ENCODE results near the gene TUBG2. TPM values are rescaled to one million over a fixed set of nuclear protein-coding genes. Genes with fewer than 3 reads are reported as not detected.

The TUBG2 gene
- total RNA-seq, 1 experiment from 2014 or later: 9.0 TPM

DNA sequence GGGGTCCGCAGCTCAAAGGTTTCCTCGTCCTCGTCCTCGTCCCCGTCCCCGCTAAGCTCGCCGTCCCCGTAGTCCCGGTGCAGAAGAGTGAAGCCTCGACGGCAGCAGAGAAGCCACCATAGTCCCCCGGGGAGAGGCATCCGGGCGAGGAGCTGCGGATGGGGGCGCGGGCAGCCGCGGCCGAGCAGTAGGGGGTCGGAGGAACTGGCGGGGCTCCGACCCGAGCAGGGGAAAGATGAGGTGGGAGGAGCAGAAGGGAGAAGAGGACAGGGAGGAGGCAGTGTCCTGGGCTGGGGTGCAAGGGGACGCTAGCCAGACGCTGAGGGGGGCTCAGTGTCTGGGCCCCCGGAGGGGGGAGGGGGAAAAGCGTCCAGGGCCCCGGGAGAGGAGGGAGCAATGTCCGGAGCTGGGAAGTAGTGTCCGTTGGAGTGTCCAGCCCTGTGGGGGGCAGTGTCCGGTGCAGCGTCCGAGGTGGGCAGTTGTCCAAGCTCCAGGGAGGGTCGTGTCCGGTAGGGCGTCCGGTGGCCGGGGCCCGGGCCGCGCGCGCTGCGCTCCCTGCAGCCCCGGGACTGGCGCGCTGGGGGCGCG lies 17.4 kb downstream of the TUBG2 start, which contains the start of gene PLEKHH3:
Gene PLEKHH3, minus strand, starts transcription at position 571 of the 588 bp plus-strand sequence. Its CDS starts 431 bp downstream, at position 140.
- peak; percentile 41 for DNase-seq (ENCODE audit: low read depth)

DNA sequence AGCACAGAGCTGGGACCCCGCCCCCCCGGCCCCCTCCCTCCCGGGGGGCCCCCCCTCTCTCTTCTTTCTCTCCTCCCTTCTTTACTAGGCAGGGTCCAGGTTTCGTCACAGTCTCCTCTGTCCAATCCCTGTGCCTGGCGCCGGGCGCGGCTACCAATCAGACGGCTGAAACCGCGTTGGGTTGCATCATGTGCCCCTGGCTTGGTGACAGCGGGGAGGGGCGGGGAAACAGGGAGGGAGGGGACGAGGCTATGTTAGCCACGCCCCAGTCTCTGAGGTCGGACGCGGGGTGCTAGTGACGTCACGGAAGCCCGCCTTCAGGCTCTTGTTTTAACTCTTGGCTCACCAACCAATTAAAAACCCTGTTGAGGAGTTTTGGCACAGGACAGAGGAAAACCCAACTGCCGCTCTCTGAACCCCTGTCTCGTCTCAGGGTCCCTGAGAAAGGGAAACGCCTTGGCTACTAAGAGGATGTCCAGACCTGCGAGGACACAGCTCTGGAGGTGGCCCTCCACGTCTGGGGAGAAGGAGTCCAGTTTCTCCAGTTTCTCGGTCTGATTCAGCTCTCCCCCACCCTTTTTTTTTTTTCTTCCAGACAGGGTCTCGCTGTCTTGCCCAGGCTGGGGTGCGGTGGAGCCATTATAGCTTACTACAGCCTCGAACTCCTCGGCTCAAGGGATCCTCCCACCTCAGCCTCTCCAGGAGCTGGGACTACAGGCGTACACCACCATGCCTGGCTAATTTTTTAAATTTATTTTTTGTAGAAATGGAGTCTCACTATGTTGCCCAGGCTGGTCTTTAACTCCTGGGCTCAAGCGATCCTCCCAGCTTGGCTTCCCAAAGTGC lies 18.2 kb downstream of the TUBG2 start:
- peak; percentile 98 for DNase-seq (ENCODE audit: low read depth)

DNA sequence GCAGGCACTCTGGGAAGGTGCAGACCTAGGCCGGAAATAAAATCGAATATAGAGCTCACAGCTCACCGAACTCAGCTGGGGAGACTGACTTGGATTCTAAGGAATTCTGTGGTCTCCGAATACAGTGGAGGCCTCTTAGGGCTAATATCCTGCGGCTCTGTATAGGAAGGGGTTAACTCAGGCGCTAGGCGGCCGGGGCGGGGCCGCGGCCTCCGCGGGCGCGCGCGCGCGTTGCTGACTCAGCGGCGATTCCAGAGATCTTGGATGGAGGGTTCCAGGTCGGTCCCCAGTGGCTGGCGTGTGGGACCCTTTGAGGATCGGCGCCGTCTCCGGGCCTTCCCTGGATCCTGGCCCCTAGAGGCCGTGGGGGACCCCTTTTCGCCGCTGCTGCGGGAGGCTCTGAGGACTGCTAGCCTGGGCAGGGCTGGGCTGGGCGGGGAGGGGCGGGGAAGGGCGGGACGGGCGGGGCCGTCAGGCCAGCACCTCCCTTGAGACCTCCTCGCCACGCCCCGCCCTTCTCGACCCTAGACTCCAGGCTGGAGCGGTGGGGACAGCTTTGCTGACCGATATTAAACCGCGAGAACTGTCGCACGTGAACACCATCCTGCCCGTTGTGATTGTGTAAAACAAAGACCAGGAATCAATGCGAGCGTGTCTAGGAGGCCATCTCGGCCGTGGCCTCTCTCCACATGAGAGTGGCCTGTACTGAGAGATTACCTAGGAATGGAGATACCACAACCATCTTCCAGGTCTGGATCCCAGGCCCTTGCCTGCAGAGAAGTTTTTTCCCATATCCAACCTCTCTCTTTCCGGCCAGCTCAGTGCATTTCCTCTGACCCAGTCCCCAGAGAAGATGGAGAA lies 19.1 kb downstream of the TUBG2 start:
- DNase-seq (ENCODE audit: low read depth): peak; percentile 84

DNA sequence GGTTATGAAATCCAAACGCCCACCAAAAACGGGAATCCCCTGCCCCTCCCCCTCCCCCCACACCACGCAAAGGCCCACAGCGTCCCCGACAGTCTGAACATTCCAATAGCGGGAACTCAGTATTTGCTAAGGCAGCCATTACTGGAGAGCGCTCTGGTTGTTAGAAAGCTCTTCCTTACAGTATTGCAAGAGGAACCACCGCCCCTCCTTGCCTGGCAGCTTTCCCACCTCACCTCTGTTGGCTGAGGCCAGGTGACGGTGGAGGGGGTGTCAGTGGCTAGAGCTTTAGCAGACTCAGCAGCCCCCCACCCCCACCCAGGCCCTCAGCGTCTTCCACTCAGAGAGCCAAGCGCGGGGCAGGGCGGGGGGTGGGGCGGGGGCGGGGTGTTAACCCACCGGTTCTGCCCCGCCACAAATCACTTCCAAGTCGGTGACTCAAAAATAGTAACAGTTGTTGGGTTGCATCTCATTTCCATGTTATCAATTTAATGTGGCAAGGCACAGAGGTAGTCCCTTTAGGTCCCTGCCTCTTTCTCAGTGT lies 19.9 kb downstream of the TUBG2 start:
- DNase-seq (ENCODE audit: low read depth): peak; percentile 49

DNA sequence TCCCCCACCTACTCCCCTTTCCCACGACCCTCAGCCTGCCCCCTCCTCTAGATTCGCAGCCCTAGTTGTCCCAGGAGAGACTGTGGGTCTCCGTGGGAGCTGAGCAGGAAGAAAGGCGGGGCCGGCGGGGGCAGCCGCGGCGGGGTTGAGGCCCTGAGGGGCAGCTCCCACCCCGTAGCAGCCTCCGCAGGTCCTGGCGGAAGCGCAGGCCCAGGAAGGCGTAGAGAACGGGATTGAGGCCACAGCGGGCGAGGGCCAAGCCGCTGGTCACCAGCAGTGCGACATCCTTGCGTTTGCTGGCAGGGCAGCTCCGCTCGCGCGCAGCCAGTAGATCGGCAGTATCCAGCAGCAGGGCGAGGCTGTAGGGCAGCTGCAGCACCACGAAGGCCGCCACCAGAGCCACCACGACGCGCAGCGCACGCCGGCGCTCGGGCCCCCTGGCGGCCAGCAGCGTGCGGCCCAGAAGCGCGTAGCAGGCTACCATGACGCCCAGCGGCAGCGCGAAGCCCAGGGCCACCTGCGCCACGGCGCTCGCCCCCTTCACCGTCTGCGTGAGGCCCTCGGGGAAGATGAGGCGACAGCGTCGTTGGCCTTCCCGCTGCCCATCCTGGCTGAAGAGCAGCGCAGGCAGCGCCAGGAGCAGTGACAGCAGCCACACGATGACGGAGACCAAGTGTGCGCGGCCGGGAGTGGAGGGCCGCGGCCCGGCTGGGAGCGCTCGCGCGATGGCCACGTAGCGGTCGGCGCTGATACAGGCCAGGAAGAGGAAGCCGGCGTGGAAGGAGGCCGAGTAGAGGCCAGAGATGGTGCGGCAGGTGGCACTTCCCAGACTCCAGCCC lies 20.6 kb downstream of the TUBG2 start:
- peak; percentile 78 for DNase-seq (ENCODE audit: low read depth)

DNA sequence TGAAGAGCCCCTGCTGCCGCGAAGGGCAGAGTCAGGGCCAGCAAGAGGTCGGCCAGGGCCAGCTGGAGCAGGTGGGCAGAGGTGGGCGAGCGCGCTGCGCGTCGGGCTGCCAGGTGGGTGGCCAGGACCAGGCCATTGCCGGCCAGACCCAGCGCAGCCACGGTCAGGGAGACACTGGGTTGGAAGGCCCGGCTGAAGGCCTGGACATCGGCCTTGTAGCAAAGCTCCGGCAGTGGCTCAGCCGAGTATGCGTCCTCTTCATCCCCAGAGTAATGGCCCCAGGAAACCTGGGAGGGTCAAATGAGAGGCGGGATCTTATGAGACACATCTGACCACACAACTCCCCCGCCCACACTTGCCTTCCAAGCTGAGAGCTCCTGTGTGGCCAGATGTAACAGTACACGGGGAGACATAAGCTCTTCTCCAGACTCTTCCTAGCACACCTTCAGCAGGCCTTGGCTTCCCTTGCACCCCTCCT lies 21.3 kb downstream of the TUBG2 start:
- no peak for DNase-seq (ENCODE audit: low read depth)

DNA sequence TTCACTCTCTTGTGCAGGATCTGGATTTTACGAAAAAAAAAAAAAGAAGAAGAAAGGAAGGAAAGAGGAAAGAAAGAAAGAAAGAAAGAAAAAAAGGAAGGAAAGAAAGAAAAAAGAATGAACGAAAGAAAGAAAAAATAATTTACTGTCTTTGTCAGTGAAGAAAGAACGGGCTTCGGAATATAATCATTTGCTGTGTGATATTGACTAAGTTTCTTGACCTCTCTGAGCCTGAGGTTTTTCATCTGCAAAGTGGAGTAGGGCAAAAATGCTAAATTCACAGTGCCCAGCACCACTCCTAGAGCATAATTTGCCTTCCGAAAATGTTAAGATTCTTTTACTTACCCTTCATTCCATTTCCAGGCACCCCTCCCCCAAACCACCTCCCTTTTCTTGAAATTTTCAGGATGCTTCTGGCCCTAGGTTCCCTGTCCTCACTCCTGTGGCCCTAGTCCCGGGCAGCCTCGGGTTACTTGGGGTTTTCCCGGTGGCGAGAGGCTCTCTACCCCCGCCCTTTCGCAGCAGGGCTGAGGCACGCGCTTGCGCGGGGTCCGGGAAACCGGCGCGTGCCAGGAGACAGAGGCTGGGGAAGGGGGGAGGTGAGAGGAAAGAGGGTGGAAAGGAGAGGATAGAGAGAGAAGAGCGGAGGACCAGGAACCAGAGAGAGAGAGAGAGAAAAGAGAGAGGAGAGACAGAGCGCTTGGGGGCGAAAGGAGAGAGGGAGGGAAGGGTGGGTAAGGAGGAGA lies 23.1 kb downstream of the TUBG2 start, which contains the start of gene CNTNAP1:
Gene CNTNAP1, plus strand, starts transcription at position 556 of the 746 bp plus-strand sequence. CDS start 299 bp downstream, outside the sequence.
- DNase-seq (ENCODE audit: low read depth): peak; percentile 80

DNA sequence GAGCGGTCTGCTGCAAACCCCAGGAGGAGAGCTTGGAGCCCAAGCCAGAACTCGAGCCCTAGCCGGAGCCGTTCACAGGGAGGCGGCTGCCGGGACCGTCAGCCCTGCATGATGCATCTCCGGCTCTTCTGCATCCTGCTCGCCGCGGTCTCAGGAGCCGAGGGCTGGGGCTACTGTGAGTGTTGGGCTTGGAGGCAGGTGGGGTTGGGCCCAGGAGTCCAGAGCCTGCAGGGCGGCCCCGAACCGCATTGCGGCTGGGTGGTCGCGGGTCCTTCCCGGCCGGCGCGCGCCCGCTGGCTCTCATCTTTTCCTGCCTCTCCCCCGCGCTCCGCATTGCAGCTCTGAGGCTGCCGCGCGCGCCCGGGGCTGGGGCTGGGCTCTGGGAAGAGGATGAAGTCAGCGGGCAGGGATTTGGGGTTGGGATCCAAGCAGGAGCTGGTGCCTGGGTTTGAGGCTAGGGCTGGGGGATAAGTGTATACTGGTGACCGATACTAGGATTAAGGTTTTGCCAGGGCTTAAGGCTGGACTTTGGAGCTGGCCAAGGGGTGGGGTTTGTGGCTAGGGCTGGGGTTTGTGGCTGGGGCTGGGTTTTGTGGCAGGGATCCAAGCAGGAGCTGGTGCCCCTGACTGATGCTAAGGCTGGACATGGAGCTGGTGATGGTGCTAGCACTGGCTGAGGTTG lies 23.8 kb downstream of the TUBG2 start:
- DNase-seq (ENCODE audit: low read depth): peak; percentile 72

DNA sequence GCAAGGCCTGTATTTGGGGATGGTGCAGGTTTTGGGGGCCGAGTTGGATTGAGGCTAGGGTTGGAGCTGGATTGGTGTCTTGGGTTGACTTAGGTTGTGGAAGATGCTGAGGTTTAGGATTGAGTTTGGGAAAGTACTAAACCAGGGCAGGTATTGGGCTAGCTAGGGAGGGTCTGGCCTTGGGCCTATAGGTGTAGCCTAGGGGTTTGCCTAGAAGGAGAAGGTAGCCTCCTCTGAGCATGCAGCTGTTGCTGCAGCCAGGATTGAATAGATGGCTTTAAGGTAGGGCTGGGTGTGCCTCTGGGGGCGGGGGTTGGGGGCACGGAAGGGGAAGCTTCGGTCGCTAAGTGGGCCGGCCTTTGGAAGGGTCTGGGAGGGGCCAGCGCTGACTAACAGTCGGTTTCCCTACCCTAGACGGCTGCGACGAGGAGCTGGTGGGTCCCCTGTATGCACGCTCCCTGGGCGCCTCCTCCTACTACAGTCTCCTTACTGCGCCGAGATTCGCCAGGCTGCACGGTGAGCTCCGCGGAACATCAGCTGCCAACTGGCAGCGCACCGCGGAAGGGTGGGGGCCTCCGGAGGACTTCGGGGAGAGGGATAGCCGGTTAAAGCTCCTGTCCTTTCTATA lies 24.4 kb downstream of the TUBG2 start:
- DNase-seq (ENCODE audit: low read depth): no peak

DNA sequence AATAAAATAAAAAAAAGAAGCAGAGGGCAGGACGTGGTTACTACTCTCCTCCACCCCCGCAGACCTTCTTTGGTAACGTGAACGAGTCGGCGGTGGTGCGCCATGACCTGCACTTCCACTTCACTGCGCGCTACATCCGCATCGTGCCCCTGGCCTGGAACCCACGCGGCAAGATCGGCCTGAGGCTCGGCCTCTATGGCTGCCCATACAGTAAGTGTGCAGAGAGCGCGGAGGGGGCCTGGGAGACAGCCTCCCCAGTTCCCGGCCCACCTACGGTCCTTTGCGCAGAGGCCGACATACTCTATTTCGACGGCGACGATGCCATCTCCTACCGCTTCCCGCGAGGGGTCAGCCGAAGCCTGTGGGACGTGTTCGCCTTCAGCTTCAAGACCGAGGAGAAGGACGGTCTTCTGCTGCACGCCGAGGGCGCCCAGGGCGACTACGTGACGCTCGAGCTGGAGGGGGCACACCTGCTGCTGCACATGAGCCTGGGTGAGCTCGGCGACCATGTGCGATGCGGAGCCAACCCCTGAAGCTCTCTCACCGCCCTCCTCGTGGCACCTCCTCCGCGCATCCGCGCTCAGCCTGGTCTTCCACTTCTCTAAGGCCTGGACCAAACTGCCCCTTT lies 26.0 kb downstream of the TUBG2 start:
- DNase-seq (ENCODE audit: low read depth): no peak

DNA sequence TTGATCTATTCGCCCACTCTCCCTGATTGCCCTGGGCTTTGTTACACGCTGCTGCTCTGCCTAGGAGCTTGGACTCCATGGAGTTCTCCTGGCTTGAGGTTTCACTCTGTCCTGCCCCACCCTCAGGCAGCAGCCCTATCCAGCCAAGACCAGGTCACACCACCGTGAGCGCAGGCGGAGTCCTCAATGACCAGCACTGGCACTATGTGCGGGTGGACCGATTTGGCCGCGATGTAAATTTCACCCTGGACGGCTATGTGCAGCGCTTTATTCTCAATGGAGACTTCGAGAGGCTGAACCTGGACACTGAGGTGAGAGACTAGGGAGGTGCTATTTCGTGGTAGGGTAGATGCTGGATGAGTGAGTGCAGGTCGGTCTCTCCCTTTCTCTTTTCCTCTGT lies 26.7 kb downstream of the TUBG2 start:
- DNase-seq (ENCODE audit: low read depth): no peak

DNA sequence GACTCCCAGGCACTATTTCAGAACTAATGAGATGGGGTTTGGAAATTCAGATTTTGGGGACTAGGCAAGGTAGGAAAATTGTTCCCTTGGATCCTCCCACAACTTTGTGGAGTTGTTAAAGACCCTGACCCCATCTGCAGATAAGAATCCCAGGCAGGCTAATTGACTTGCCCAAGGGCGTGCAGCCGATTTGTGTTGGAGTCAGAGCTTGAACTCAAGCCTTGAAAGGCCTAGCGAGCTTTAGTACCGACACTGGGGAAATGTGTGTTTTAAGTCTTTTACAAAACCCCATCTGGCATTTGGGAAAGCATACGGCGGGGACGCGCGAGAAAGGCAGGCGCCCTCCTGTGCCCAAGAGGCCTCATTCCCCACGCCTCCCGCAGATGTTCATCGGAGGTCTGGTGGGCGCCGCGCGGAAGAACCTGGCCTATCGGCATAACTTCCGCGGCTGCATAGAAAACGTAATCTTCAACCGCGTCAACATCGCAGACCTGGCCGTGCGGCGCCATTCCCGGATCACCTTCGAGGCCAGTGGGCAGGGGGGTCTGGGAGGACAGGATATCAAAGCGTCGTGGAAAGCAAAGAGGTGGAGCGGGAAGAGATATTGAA lies 27.5 kb downstream of the TUBG2 start:
- DNase-seq (ENCODE audit: low read depth): no peak

DNA sequence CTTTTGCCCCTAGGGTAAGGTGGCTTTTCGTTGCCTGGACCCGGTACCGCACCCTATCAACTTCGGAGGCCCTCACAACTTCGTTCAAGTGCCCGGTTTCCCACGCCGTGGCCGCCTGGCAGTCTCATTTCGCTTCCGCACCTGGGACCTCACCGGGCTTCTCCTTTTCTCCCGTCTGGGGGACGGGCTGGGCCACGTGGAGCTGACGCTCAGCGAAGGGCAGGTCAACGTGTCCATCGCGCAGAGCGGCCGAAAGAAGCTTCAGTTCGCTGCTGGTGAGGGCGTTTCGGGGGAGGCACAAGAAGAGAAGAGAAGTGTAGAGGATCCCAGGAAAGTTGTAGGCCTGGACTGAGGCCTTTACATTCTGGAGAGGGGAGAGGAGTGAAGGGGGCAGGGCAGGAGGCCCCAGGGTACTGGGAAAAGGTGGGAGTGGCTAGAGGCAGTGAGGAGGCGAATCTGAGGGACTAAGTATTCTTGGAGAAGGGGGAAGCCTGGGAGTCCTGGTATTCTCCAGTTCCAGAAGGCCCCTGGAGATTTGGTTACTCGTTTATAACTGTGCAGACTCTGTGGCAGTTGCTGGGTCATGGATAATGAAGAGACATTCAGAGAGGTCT lies 28.7 kb downstream of the TUBG2 start:
- DNase-seq (ENCODE audit: low read depth): no peak

DNA sequence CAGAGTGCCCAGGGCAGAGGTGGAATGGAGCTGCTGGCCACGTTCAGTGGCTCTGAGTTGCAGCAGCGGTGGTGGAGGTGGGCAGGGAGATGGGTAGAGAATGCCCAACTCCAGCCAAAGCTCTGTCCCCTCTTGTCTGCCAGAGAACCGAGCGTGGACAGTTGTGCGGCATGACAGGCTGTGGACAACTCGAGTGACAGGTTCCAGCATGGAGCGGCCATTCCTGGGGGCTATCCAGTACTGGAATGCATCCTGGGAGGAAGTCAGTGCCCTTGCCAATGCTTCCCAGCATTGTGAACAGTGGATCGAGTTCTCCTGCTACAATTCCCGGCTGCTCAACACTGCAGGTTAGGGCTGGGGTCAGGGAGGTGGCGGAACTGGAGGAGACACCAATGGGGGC lies 31.5 kb downstream of the TUBG2 start:
- DNase-seq (ENCODE audit: low read depth): no peak

DNA sequence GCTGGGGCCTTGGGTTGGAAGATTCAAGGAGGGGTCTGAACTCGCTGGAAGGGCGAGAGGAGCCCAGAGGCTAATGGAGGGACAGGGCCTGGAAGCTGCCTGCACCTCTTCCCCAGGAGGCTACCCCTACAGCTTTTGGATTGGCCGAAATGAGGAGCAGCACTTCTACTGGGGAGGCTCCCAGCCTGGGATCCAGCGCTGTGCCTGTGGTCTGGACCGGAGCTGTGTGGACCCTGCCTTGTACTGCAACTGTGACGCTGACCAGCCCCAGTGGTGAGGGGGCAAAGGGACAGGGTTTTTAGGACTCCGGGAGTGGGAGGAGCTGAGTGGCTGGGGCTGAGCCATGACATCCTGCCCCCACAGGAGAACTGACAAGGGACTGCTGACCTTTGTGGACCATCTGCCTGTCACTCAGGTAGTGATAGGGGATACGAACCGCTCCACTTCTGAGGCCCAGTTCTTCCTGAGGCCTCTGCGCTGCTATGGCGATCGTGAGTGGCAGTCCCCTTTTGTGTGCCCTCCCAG lies 32.0 kb downstream of the TUBG2 start:
- DNase-seq (ENCODE audit: low read depth): no peak

DNA sequence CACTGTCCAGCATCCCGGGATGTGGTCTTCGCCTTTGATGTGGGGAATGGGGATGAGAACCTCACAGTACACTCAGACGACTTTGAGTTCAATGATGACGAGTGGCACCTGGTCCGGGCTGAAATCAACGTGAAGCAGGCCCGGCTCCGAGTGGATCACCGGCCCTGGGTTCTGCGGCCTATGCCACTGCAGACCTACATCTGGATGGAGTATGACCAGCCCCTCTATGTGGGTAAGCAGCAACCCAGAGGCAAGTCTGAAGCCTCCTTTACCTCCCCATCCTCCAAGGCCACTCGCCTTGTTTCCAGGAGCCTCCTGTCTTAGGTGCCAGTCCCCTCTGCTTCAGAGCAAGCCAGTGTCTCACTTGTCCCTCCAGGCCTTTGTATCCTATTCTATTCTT lies 33.4 kb downstream of the TUBG2 start:
- DNase-seq (ENCODE audit: low read depth): no peak

DNA sequence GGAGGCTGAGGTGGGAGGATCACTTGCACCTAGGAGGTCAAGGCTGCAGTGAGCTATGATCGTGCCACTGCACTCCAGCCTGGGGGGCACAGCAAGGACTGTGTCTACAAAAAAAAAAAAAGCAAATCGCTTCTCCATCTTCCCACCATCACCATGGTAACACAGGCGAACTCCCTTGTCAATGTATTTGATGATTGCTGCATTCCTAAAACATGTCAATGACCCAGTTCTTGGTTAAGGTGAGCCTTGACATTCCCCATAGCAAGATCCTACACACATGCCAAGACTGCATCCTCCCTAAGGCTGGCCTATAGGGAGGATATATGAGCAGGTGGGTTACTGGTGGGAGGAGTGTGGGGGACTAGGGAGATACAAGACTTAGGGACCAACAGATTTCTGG lies 35.4 kb downstream of the TUBG2 start:
- DNase-seq (ENCODE audit: low read depth): no peak

Data from Daoy (cell line).